Measurements from ENCODE around the gene SEC11A.
"Not testable (repeated sequence)": the region's sequence is repeated elsewhere in the genome, so short reads cannot be mapped to it uniquely, and the experiment has no call there.

SEC11A gene
- total RNA-seq: 40.5 to 70.8 reads per million in 2 donors

DNA sequence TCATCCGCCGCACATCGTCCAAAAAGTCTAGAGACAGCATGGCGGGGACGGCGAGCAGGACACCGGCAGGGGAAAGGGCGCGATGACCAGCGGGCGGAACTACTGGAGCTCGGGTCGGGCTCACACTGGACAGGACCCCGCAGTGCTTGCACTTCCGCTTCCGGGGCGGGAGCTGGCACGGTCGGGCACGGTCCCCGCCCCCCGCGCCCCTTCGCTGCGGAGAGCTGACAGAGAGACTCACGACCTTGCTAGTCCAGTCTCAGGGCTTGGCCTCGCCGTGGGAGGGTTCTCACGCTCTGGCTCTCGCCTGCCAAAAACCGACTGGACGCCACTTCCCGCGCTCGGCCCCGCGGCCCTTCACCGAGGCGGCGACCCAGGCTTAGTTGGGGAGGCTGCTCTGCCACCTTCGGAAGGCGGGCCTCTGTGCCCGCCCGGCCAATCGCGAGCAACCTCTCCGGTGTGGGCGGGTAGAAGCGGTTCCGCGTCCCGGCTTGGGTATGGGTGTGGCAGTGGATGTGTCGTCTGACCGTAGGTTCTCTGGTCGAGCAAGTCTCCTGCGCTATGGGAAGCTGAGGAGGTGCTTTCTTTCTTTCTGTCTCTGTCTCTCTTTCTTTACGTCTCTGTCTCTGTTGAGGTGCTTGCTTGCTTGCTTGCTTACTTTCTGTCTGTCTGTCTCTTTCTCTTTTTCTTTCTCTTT lies at the start of gene SEC11A:
SEC11A (minus strand) TSS at position 104 of the 697 bp plus-strand sequence; CDS start at position 40, 64 bp downstream.
- peak; percentile 84 for DNase-seq

DNA sequence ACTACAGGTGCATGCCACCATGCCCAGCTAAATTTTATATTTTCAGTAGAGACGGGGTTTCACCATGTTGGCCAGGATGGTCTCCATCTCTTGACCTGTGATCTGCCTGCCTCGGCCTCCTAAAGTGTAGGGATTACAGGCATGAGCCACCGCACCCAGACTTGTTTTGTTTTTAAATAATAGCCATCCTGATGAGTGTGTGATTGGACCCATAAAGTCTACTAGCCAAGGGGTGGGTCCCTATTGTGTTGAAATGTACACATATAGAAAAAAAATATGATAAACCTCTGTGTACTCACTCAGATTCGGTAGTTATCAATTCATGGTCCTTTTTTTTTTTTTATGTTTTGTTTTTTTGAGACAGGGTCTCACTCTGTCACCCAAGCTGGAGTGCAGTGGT lies 49.7 kb upstream of the SEC11A start:
- no peak for DNase-seq

DNA sequence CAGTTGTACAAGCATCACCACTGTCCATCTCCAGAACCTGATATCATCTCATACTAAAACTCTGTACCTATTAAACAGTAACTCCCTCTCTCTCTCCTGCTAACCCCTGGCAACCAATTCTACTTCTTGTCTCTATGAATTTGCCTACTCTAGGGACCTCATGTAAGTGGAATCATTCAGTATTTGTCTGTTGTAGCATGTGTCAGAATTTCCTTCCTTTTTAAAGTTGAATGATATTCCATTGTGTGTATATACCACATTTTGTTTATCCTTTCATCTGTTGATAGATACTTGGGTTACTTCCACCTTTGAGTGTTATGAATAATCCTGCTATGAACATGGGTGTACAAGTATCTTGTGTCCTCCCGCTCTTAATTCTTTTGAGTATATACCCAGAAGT lies 49.0 kb upstream of the SEC11A start:
- no peak for DNase-seq

DNA sequence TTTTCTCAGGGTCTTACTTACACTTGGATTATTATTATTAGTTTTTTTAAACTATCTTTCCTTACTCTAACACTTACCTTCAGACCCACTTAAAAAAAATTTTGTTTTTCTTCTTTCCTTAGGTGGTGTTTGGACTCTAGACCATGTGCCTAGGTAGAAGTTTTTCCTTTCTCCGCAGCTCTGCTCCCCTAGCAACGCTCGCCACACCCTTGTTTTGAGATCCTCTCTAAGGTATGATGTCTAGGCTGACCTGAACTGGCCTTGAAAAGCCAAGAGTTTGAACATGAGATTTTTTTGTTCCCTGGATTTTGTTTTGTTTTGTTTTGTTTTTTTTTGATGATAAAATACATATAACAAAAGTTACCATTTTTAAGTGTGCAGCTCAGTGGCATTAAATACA lies 48.6 kb upstream of the SEC11A start:
- DNase-seq: no peak

DNA sequence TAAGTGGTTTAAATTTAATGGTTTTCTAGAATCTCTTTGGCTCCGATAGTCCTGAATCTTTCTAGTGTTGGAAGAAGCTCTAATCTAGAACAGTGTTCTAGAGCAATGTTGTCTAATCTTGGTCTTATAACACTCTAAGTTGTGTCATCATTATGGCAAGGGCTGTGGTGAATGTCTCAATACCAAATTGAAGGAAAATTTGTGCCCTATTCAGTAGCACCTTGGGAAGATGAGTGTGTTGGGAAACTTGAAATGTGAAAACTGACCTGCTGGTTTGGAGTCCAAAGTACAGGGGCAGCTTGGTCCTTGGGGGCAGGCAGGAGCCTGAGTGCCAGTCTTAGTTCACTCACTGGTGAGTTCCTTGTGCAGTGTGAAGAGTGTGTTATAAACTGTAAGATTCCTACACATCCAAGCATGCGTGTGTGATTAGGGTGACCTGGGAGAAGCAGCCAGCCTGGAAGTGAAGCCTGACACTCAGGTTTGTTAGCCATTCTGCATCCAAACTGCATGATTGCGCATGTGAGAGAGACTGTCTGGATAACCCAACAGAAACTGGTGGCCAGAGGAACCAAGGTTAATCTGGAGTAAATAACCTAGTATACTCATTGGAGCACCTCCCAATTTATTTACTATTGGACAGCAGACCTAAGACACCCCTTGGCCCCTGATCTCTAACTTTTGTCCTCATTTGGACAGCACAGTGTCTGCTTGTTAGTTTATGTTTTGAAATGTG lies 47.1 kb upstream of the SEC11A start:
- no peak for DNase-seq

DNA sequence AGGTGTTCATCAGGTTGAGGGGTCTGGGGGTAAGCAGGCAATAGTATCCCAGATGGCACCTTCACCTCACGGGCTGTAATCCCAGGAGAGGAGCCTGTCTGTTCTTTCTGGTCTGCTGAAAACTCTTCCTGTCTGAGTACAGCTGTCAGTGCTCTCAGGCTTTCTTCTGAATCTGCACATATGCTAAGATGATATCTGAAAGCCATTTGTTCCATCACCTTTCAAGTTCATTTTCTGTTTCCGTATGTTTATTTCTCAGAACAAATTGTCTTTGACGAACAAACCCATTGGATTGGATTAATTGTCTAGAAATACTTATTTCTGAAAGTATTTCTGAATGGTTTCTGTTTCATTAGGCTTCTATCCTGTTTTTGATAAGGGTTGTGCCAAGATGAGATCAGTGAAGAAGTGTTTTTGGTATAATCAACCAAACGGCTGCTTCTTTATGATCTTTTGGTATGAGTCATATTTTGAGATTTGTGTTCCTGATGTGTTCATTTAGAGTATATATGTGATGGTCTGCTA lies 45.7 kb upstream of the SEC11A start:
- DNase-seq: no peak

DNA sequence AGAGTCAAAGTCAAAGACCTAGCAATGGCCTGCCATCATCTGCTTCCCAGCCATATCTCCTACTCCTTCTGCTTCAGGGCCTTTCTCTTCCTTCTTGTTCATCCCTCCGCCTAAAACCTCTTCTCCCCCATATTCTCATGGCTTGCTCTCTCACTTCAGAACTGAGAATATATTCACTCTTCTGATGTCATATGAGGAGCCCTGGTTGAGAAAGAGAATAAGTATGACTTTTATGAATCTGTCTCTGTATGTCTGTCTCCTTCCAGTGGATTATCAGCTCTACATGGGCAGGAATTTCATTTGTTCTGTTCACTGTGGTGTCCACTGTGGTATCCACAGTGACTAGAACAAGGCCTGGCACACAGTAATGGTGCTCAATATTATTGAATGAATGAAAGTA lies 44.3 kb upstream of the SEC11A start:
- no peak for DNase-seq

DNA sequence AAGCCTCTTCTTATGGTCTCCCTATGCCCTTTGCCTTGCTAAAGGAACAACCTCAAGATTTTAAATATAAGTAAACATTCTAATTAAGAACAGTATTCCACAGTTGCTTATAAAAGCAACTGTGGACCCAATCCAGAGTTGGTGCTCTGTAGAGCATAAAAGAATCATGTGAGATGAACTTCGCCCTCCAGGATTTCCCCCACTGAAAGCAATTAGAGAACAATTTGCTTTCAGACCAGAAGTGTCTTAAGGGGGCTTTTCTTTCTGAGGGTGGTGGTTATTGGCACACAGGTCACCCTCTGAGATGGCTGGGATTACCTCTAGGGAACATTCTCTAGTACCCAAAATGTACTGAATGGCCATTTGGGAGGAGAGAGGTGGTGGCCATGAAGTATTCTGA lies 43.1 kb upstream of the SEC11A start:
- DNase-seq: no peak

DNA sequence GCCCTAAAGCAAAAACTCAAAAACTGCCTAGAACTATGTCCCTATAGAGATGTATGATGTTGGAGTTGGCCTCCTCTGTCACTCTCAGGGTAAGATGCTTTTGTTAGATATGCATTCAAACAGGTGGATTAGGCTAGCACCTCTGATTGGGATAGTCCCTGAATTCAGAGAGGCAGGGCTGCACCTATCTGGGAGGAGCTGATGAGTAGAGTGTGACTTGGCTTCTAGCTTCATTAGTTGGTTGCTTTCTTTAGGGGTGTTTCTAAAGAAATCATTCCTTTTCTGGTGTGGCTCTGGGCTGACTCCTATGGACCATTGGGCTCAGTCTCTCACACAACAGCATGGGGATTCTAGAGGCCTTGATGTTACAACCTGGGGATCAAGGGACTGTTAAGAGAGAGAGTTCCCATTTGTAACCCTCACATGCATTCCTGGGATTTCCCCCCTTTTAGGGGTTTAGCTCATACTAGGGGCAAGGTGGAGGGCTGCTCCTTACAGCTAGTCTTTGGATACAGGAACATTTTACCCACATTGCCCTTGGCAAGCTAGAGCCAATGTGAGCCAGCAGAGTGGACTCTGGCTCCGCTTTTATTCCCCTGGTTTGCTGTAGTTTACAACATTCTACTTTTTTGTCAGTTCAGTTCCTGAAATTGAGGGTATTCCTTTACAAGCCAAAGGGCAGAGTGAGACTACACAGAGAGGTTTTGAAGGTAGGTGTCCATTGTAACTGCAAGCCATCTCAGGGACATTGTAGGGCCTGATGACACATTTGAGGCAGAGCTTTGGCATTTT lies 40.0 kb upstream of the SEC11A start:
- no peak for DNase-seq

DNA sequence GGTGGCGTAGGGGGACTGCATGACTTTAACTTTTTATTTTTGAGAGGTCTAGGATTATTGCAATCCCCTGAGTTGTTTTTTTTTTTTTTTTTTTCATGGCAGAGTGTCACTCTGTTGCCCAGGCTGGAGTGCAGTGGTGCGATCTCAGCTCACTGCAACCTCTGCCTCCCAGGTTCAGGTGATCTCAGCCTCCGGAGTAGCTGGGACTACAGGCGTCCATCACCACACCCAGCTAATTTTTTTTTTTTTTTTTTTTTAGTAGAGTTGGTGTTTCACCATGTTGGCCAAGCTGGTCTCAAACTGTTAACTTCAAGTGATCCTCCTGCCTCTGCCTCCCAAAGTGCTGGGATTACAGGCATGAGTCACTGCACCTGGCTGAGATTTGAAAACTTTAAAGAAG lies 39.0 kb upstream of the SEC11A start:
- DNase-seq: not testable (repeated sequence)

DNA sequence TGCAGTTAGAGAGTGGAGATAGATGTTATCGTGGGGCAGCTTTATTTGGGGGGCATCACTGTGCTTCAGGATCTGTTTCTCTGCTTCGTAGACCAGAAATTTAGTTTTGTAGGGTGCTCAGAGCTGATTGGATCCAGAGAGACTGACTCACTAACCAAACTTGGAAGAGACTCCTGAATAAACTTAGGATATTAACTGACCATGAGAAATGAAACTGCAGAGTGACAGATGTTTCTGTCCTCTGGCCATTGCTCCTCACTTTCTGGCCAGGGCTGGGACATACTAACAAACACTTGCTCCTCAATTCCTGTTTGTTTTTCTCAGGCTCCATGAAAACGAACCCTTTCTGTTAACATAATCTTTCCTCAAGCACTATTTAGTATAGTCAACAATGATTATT lies 36.8 kb upstream of the SEC11A start:
- DNase-seq: no peak

DNA sequence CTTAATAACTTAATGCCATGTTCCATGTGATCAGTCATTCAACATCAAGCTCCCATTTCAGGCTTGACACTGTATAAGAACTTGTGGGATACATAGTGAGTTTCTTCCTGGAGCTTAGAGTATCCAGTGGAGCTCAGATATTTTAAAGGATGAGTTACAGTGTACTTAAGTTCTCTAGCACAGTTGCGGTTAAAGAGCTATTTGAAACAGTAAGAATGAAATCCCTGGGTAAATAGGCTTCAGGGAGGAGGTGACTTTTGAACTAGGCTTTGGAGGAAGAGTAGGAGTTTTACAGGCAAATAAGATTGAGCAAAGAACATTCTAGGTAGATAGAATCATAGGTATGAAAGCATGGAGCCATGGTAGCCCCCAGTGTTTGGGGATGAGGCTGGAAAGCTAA lies 36.3 kb upstream of the SEC11A start:
- no peak for DNase-seq

DNA sequence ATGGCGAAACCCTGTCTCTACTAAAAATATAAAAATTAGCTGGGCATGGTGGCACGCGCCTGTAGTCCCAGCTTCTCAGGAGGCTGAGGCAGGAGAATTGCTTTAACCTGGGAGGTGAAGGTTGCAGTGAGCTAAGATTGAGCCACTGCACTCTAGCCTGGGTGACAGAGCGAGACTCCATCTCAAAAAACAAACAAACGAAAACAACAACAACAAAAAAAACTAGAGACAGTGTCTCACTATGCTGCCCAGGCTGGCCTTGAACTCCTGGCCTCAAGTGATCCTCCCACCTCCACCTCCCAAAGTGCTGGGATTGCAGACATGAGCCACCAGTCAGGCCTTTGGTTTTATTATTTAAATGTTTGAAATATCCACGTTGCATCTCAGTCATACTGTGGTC lies 35.8 kb upstream of the SEC11A start:
- not testable (repeated sequence) for DNase-seq

DNA sequence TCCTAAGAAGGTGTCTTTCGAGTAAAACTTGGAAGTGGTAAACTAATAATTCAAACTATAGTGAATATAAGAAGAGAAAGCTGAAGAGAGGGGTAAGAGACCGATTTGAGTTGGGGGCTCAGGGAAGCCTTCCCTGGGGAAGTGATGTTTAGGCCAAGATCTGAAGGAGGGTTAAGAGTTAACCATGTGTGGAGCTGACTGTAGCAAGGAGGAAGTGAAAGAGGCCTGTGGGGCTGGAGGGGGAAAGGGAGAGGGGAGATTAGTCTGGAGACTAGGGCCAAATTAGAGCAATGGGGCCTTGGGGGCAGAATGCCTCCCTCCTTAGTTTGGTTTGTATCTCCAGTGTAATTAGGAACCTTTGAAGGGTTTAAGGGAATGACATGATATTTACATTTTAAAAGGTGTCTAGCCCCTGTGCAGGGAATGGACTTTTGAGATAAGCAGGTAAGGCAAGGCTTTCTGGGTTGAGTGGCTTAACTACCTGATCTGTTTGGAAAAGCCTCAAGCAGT lies 34.7 kb upstream of the SEC11A start:
- no peak for DNase-seq

DNA sequence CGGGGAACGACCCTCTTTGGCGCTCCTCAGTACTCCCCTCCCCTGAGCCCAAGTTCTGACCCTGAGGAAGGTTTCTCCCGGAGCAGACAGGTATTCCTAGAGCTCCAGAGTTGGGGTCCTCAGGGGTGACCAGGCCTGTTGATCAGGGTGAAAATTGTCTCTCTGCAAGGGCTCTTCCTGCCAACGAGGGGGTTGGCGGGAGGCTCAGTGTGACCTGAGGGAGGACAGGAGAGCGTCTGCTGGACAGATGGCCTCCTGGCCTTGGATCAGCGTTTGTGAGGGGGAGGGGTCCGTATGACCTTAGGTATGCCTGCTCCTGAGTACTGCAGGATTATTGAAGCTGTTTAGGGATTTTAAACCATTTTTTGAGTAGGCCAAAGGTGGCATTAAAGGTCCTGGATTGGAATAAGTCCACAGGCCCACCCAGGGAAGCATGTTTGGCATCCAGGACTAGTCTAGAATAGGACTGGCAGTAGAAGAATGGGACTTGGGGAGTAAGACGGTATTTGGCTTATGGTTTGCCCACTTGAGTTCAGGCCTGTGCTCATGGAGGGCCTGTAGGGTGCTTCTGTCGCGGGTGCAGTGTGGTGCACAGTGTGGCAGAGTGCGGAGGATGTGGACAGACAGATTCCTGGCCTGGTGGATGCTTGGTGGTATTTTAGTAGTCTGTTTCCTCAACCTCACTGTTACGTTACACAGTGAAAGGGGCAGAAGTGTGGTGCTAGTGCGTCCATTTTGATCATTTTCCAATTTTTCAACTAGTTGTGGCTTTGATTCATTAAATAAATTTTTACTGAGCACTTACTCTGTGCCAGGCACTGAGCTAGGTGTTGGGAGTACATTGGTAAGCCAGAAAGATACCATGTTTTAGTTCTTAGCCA lies 33.4 kb upstream of the SEC11A start:
- DNase-seq: peak; percentile 16

DNA sequence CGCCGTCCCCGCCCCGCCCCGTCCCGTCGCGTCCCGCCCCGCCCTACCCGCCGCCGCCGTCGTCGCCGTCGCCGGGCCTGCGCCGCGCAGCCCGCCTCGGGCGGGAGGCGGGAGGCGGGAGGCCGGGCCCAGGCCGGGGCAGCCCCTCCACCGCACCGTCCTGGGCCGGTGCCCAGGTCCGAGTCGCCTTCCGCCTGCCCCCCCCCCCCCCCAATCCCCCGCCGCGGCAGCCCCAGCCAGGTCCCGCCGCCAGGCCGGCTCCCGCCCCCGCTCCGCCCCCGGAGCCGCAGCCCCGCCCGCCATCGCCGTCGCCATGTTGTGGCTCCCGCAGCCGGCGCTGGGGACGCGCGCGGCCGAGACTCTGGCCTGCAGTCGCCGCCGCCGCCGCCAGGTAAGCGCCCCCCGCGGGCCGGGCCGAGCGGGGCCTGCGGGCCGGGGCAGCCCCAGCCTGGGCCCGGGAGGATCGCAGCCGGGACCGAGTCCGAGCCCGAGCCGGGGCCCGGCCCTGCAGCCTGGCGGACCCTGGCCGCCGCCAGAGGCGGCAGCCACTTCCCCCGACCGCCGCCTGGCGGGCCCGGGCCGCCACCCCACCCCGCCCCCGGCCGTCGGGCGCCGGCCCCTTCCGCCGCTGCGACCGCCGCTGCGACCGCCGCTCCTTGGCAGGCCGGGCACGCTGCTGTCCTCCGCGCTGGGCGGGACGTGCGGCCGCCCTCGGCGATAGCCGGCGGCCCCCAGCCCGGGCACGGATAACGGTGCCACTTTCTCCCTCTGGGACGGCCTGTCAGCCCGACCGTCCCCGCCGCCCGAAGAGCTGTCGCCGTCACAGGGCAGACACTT lies 32.6 kb upstream of the SEC11A start, which contains the start of gene ZNF592:
ZNF592 (plus strand) TSS at position 319 of the 837 bp plus-strand sequence. CDS start 34,084 bp downstream, outside the sequence.
- DNase-seq: peak; percentile 76

DNA sequence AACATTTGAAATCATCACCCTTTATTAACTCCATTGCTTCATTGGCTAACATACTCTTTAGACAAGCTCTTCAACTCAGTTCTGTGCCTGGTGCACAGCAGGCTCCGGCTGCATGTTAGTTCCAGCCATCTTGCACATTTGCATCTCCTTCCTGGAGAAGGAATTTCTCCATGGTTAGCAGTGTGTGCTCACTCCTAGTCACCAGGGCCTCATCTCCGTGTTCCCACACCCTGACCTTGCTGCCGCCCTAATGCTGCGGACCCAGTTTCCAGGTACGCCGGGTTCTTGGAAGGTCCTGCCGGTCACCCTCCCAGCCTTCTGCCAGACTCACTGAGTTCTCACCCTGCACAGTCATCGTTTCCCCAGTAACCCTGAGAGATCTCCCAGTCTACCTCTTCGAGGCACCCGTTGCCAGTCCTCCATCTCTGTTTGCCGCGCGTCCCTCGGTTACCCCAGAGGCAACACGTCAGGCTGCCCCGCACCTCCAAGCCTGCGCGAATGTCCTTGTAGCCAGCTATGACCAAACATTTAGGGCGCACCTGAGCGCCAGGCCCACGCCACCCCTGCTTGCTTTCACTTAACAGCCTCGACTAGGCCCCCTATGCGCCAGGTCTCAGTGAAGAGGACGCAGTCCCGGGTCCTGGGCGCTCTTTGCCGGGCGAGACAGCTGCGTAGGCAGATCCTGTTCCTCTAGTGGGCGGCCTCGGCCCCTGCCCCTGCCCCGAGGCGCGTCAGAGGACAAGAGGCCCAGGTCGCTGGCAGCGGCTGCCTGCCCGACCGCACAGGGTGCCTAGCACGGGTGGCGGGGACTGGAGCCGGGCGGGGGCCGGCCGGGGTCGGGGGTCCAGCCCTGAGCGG lies 31.7 kb upstream of the SEC11A start:
- peak; percentile 62 for DNase-seq

DNA sequence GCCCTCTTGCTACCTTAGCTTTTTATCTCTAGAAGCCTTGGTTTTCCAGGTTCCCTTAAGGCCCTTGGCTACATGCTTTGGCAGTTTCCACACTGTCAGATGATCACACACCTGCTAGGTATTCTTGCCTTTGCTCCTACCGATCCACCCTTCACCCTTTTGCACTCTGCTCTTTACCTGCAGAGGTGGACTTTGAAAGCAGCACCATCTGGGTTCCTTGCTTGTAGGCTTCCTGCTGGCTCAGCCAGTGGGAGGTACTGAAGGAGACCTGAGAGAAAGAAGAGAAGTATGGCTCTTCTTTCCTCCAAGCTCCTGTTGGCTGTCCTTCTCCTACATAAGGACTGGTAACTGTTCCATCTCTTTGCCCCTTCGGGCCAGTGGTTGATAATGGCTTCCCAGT lies 25.2 kb upstream of the SEC11A start:
- no peak for DNase-seq

DNA sequence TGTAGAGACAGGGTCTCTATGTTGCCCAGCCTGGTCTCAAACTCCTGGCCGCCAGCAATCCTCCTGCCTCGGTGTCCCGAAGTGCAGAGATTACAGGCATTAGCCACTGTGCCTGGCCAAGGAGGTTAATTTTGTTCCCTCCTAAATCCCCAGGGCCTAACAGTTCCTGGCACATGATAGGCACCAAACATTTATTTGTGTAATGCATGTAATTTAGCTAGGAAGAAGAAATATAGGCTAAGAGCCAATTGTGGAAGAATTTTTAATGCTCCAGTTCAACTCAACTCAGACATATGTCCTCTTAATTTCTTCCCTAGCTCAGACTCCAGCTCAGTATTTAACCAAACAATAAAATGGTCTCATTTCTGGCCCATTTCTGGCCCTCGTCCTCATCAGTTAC lies 24.8 kb upstream of the SEC11A start:
- no peak for DNase-seq

DNA sequence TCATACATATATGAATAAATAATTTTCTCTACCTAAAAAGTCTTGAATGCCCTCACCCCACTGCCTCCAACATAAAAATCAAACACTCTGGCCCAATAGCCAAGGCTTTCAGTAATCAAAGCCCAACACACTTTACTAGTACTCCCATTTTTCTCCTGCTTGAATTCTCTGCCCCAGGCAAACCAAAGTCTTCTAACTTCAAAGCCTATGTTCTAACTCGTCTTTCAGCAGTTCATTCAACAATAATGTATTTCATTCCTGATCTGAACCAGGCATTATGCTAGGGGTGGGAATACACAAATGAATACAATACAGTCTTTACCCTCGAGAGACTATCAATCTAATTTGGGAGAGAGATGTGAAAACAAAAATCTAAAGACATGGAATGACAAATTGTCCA lies 21.1 kb upstream of the SEC11A start:
- no peak for DNase-seq

Measured in T-helper 9 cell (primary cell).